SK-N-SH (cell line): ENCODE results near the gene PKP4.

Experiments used
- CTCF ChIP-seq: fragments of 200-600 bp; sonication (generic); IDR thresholded peaks from 2 replicates; pipeline ENCODE4 v1.6.1; 2017; ENCODE audit warnings: antibody characterized with exemption, mild to moderate bottlenecking, moderate library complexity
- ELF1 ChIP-seq: IDR thresholded peaks from 2 replicates; pipeline ENCODE4 v1.4.0; 2012
- EP300 ChIP-seq, 2 experiments: IDR thresholded peaks; 2 replicates each; pipeline versions ENCODE4 v1.4.0 to v1.6.1; 2012; ENCODE audit warnings: borderline replicate concordance in 1 of 2, low read depth in 1 of 2, low read length in 1 of 2
- EZH2phosphoT487 ChIP-seq: fragments of 200-600 bp; sonication (generic); IDR thresholded peaks from 2 replicates; pipeline ENCODE4 v1.6.1; 2017; ENCODE audit warnings: low read depth, mixed run types, mild to moderate bottlenecking, antibody characterized with exemption, moderate library complexity, borderline replicate concordance
- NFIC ChIP-seq: IDR thresholded peaks from 2 replicates; pipeline ENCODE4 v1.4.0; 2012; ENCODE audit warnings: borderline replicate concordance
- POLR2AphosphoS5 ChIP-seq: IDR thresholded peaks from 2 replicates; pipeline ENCODE4 v1.6.1; 2012; ENCODE audit warnings: low read depth, low read length
- RCOR1 ChIP-seq: fragments of 150-350 bp; IDR thresholded peaks from 2 replicates; pipeline ENCODE4 v1.6.1; 2017; ENCODE audit warnings: antibody characterized with exemption, low read length
- SMC3 ChIP-seq: IDR thresholded peaks from 2 replicates; pipeline ENCODE4 v1.6.1; 2012; ENCODE audit warnings: low read depth, low read length, improper control_type of control experiment
- TAF1 ChIP-seq: IDR thresholded peaks from 2 replicates; pipeline ENCODE4 v1.6.1; 2012; ENCODE audit warnings: low read depth, mild to moderate bottlenecking, low read length, moderate library complexity, borderline replicate concordance
- TF ChIP-seq, protein P1 (sequence below): fragments of 150-350 bp; IDR thresholded peaks from 2 replicates; pipeline ENCODE4 v1.6.1; 2017; ENCODE audit warnings: antibody characterized with exemption, low read length, low read depth, borderline replicate concordance
- TF ChIP-seq, protein P2 (sequence below): IDR thresholded peaks from 2 replicates; pipeline ENCODE4 v1.4.0; 2012; ENCODE audit warnings: low read depth, borderline replicate concordance
- TF ChIP-seq, protein P3 (sequence below): IDR thresholded peaks from 2 replicates; pipeline ENCODE4 v1.6.1; 2012; ENCODE audit warnings: mild to moderate bottlenecking, low read depth, low read length, moderate library complexity

- TF ChIP-seq, protein P1, sequence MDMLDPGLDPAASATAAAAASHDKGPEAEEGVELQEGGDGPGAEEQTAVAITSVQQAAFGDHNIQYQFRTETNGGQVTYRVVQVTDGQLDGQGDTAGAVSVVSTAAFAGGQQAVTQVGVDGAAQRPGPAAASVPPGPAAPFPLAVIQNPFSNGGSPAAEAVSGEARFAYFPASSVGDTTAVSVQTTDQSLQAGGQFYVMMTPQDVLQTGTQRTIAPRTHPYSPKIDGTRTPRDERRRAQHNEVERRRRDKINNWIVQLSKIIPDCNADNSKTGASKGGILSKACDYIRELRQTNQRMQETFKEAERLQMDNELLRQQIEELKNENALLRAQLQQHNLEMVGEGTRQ: no peak
- TF ChIP-seq CTCF: no peak
- TF ChIP-seq, protein P2, sequence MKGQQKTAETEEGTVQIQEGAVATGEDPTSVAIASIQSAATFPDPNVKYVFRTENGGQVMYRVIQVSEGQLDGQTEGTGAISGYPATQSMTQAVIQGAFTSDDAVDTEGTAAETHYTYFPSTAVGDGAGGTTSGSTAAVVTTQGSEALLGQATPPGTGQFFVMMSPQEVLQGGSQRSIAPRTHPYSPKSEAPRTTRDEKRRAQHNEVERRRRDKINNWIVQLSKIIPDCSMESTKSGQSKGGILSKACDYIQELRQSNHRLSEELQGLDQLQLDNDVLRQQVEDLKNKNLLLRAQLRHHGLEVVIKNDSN: no peak
- no peak for TF ChIP-seq NFIC
- no peak for TF ChIP-seq SMC3
- no peak for TF ChIP-seq EZH2phosphoT487
- no peak for TF ChIP-seq TAF1
- no peak for TF ChIP-seq EP300 (IDR thresholded peaks at IDR 0.05; ENCODE audit: borderline replicate concordance in 1 of 2, low read depth in 1 of 2, low read length in 1 of 2)
- TF ChIP-seq POLR2AphosphoS5: no peak
- no peak for TF ChIP-seq ELF1
- TF ChIP-seq RCOR1: no peak
- TF ChIP-seq, protein P3, sequence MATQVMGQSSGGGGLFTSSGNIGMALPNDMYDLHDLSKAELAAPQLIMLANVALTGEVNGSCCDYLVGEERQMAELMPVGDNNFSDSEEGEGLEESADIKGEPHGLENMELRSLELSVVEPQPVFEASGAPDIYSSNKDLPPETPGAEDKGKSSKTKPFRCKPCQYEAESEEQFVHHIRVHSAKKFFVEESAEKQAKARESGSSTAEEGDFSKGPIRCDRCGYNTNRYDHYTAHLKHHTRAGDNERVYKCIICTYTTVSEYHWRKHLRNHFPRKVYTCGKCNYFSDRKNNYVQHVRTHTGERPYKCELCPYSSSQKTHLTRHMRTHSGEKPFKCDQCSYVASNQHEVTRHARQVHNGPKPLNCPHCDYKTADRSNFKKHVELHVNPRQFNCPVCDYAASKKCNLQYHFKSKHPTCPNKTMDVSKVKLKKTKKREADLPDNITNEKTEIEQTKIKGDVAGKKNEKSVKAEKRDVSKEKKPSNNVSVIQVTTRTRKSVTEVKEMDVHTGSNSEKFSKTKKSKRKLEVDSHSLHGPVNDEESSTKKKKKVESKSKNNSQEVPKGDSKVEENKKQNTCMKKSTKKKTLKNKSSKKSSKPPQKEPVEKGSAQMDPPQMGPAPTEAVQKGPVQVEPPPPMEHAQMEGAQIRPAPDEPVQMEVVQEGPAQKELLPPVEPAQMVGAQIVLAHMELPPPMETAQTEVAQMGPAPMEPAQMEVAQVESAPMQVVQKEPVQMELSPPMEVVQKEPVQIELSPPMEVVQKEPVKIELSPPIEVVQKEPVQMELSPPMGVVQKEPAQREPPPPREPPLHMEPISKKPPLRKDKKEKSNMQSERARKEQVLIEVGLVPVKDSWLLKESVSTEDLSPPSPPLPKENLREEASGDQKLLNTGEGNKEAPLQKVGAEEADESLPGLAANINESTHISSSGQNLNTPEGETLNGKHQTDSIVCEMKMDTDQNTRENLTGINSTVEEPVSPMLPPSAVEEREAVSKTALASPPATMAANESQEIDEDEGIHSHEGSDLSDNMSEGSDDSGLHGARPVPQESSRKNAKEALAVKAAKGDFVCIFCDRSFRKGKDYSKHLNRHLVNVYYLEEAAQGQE: no peak
Observed at GRCh38 chr2:158477202-158477601, 20.4 kb downstream of the PKP4 start.
